ENCODE results near the gene HEYL. TPM values are rescaled to one million over a fixed set of nuclear protein-coding genes. Genes with fewer than 3 reads are reported as not detected.

HEYL gene
- total RNA-seq, 4 donors from 2014 or later = 11.4 to 19.2 (median 14.3) TPM

DNA sequence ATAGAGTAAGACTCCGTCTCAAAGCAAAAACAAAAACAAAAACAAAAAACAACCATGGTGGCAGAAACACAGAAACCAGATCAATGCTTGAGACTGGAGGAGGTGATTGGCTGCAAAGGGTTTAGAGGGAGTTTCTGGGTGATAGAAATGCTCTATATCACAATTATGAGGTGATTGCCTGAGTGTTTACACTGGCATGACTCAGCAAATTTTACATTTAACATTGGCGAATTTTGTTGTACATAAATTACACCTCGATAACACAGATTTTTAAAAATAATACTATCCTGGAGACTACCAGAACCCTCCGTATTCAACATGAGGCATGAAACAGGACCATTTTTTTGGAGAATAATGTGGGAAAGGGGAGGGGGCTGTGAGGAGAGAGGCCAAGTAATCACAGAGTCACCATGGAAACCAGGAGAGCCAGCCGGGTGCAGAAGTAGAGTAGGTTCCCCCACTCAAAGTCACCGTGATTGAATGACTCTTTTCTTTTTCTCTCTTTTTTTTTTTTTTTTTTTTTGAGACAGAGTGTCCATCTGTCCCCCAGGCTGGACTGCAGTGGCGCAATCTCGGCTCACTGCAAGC lies 24.3 kb downstream of the HEYL start:
- TF ChIP-seq, protein P1, sequence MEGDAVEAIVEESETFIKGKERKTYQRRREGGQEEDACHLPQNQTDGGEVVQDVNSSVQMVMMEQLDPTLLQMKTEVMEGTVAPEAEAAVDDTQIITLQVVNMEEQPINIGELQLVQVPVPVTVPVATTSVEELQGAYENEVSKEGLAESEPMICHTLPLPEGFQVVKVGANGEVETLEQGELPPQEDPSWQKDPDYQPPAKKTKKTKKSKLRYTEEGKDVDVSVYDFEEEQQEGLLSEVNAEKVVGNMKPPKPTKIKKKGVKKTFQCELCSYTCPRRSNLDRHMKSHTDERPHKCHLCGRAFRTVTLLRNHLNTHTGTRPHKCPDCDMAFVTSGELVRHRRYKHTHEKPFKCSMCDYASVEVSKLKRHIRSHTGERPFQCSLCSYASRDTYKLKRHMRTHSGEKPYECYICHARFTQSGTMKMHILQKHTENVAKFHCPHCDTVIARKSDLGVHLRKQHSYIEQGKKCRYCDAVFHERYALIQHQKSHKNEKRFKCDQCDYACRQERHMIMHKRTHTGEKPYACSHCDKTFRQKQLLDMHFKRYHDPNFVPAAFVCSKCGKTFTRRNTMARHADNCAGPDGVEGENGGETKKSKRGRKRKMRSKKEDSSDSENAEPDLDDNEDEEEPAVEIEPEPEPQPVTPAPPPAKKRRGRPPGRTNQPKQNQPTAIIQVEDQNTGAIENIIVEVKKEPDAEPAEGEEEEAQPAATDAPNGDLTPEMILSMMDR (IDR thresholded peaks at IDR 0.05) = no peak
- no peak for TF ChIP-seq EP300 (IDR thresholded peaks at IDR 0.05)
- TF ChIP-seq POLR2A (IDR thresholded peaks at IDR 0.05) = no peak
- H3K27ac ChIP-seq = no peak overlapping the region
- no peaks in the 10 kb centered on the region for H3K4me1 ChIP-seq
- WGBS, 2 donors = 72 to 77% methylated on average over 8 of the region's 8 CpGs
- no peaks in the 10 kb centered on the region for H3K9me3 ChIP-seq
- H3K36me3 ChIP-seq = no peaks in the 10 kb centered on the region
- no peak for DNase-seq (ENCODE audit: low spot score in 2 of 2)
- no peaks in the 10 kb centered on the region for H3K27me3 ChIP-seq
- no peak overlapping the region for H3K4me3 ChIP-seq

DNA sequence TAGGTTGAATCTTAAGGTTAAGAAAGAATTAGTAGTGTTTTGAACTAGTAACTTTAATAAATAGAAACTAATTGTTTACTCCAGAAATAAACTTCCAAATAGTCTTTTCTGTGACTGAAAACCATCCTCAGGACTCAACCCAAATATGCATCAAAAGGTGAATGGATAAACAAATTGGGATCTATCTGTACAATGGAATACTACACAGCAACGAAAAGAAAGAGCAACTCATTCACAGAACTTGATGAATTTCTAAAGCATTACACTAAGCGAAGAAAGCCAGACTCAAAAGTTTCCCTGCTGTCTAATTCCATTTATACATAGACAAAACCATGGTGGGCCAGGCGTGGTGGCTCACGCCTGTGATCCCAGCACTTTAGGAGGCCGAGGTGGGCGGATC lies 25.0 kb downstream of the HEYL start:
- Histone ChIP-seq H3K27me3 (no peaks in the 10 kb centered on the region), H3K4me3 (no peak overlapping the region), H3K9me3 (no peaks in the 10 kb centered on the region), H3K36me3 (no peaks in the 10 kb centered on the region), H3K4me1 (peaks cover 0 to 4% (median 0%) of the 10 kb centered on the region in 4 donors), H3K27ac (no peak overlapping the region)
- DNase-seq (ENCODE audit: low spot score in 2 of 2) = no peak
- 93 to 94% methylated on average over 6 of the region's 6 CpGs for WGBS, 2 donors
- TF ChIP-seq POLR2A (IDR thresholded peaks at IDR 0.05) (no peak), EP300 (IDR thresholded peaks at IDR 0.05) (no peak)
- TF ChIP-seq, protein P1 (IDR thresholded peaks at IDR 0.05) = no peak

DNA sequence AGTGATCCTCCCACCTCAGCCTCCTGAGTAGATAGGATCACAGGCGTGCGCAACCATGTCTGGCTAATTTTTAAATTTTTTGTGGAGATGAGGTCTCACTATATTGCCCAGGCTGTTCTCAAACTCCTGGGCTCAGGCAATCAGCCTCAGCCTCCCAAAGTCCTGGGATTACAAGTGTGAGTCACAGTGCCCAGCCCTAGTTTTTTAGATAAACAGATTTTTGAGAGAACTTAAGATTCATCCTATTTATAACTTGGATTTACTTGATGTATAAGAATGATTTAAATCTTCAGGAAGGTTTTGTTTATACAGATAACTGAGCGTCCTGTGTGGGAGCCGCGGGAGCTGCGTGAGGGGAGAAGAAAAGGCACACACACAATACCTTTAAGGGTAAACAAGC lies 26.2 kb downstream of the HEYL start:
- no peak overlapping the region for H3K4me3 ChIP-seq
- no peaks in the 10 kb centered on the region for H3K9me3 ChIP-seq

DNA sequence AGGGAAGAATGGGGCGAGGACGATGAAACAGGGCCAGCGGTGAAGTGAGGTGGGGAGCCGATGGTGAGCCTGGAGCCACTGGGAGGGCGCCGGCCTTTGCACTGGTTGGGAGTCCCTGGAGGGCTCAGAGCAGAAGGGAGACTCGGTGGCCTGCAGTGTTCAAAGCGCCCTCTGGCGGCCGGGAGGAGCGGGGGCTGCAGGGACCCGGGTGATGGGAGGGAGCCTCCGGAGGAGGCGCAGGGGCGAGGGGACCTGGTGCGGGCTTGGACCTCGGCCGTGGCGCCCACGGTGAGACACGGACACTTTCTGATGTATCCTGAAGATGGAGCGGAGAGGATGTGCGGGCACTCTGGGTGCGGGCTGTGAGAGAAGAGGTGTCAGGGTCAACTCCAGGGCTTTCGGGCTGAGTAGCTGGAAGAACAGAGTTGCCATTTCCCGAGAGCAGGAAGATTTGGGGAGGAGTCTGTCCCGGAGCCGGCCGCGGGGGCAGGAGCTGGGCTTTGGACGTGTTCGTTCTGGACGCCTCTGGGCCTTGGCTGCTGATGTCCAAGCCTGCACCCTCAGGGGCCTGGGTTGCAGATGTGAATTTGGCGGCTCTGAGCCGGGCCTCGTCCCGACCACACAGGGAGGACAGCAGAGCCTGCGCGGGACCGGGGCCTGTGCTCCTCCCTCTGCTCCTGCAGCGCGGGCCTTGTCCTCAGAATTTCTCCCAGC lies 29.7 kb downstream of the HEYL start:
- WGBS, 2 donors = 26 to 48% methylated on average over 34 to 35 of the region's 42 CpGs

More for the DNA sequence above, 26.2 kb downstream of the HEYL start:
- DNase-seq (ENCODE audit: low spot score in 2 of 2) = no peak
- no peak overlapping the region for H3K27ac ChIP-seq
- H3K4me1 ChIP-seq = peaks cover 0 to 6% (median 0%) of the 10 kb centered on the region in 4 donors
- no peaks in the 10 kb centered on the region for H3K36me3 ChIP-seq
- H3K27me3 ChIP-seq = no peaks in the 10 kb centered on the region
- TF ChIP-seq, protein P1 (IDR thresholded peaks at IDR 0.05) = no peak
- TF ChIP-seq POLR2A (IDR thresholded peaks at IDR 0.05) (no peak), EP300 (IDR thresholded peaks at IDR 0.05) (no peak)
- 77 to 92% methylated on average over 6 of the region's 6 CpGs for WGBS, 2 donors

More for the DNA sequence above, 29.7 kb downstream of the HEYL start:
- H3K36me3 ChIP-seq = no peaks in the 10 kb centered on the region
- TF ChIP-seq POLR2A (IDR thresholded peaks at IDR 0.05) (no peak), EP300 (IDR thresholded peaks at IDR 0.05) (peak in 1 of 2 donors; percentile 24)
- TF ChIP-seq, protein P1 (IDR thresholded peaks at IDR 0.05) = peak in 4 of 5 experiments; percentile 65 to 83 (median 78)
- H3K27me3 ChIP-seq = no peaks in the 10 kb centered on the region
- peak; percentile 24 to 61 for DNase-seq (ENCODE audit: low spot score in 2 of 2)
- peak overlapping the region in 2 of 4 donors; percentile 12 to 53 for H3K27ac ChIP-seq
- H3K4me1 ChIP-seq = peaks cover 0 to 12% (median 0%) of the 10 kb centered on the region in 4 donors
- peak overlapping the region in 1 of 4 donors; percentile 3 for H3K4me3 ChIP-seq
- no peaks in the 10 kb centered on the region for H3K9me3 ChIP-seq

Measured in tibial nerve (tissue), 4 donors.